Peyer's patch (tissue), 4 donors: ENCODE results near the gene NUDCD3. TPM values are rescaled to one million over a fixed set of nuclear protein-coding genes. Genes with fewer than 3 reads are reported as not detected.

ENCODE experiments used
- DNase-seq, 3 donors: peaks; one replicate each; pipeline ENCODE4 v3.0.0-alpha.2; 2017 to 2019
- H3K27ac ChIP-seq, 4 donors: fragments of 200-600 bp; sonication (generic); one replicate each; pipeline ENCODE4 v1.5.1; 2016 to 2019
- H3K27me3 ChIP-seq, 2 donors: fragments of 200-600 bp; sonication (generic); one replicate each; pipeline ENCODE4 v1.5.1; 2019
- H3K36me3 ChIP-seq, 3 donors: fragments of 200-600 bp; sonication (generic); one replicate each; pipeline ENCODE4 v1.5.1; 2016 to 2019
- H3K4me1 ChIP-seq, 4 donors: fragments of 200-600 bp; sonication (generic); one replicate each; pipeline ENCODE4 v1.5.1; 2016 to 2019
- H3K4me3 ChIP-seq, 4 donors: fragments of 200-600 bp; sonication (generic); 1 replicate in 3 of 4; 2 replicates in 1 of 4; pipeline ENCODE4 v1.5.1; 2016 to 2019; ENCODE audit warnings: mild to moderate bottlenecking in 1 of 4
- H3K9me3 ChIP-seq, 4 donors: fragments of 200-600 bp; sonication (generic); one replicate each; pipeline ENCODE4 v1.5.1; 2016 to 2019; ENCODE audit warnings: mild to moderate bottlenecking in 1 of 4
- CTCF ChIP-seq, 6 experiments: fragments of 450-650 bp in 4 of 6; fragments of 200-600 bp in 2 of 6; sonication (generic) in 1 of 6; IDR thresholded peaks; one replicate each; pipeline ENCODE4 v1.5.1; 2017 to 2019; ENCODE audit warnings: antibody characterized with exemption in 6 of 6, mild to moderate bottlenecking in 3 of 6, moderate library complexity in 1 of 6
- POLR2A ChIP-seq, 2 donors: fragments of 450-650 bp; IDR thresholded peaks; one replicate each; pipeline ENCODE4 v1.5.1; 2017; ENCODE audit warnings: antibody characterized with exemption in 2 of 2, mild to moderate bottlenecking in 2 of 2, moderate library complexity in 2 of 2
- total RNA-seq, 4 donors: library from RNA; depleted of rRNA; stranded (reverse); fragments of >200 nt; gene quantifications; one replicate each; pipeline ENCODE4 v1.1.0, GENCODE V29; 2016

NUDCD3 gene
- total RNA-seq, 4 donors from 2014 or later = 32.9 to 61.9 (median 44.1) TPM

- peaks cover 0 to 76% (median 0%) of the 10 kb centered on the region in 3 donors for H3K36me3 ChIP-seq
Observed at GRCh38 chr7:44391746-44392617, 98.5 kb downstream of the NUDCD3 start.

GRCh38 chr7:44391171-44391570, 99.3 kb downstream of the NUDCD3 start:
- peaks cover 0 to 81% (median 0%) of the 10 kb centered on the region in 3 donors for H3K36me3 ChIP-seq
- no peak for DNase-seq

More at GRCh38 chr7:44391746-44392617, 98.5 kb downstream of the NUDCD3 start:
- TF ChIP-seq POLR2A (IDR thresholded peaks at IDR 0.05) (no peak), CTCF (IDR thresholded peaks at IDR 0.05) (no peak)
- no peaks in the 10 kb centered on the region for H3K9me3 ChIP-seq
- H3K27ac ChIP-seq = no peak overlapping the region
- H3K4me3 ChIP-seq = no peak overlapping the region
- H3K4me1 ChIP-seq = no peaks in the 10 kb centered on the region
- no peak for DNase-seq
- H3K27me3 ChIP-seq = no peaks in the 10 kb centered on the region

GRCh38 chr7:44390701-44391100, 99.8 kb downstream of the NUDCD3 start:
- no peak overlapping the region for H3K27ac ChIP-seq
- no peaks in the 10 kb centered on the region for H3K27me3 ChIP-seq
- DNase-seq = no peak
- H3K9me3 ChIP-seq = no peaks in the 10 kb centered on the region
- no peak for TF ChIP-seq POLR2A (IDR thresholded peaks at IDR 0.05)
- no peaks in the 10 kb centered on the region for H3K4me1 ChIP-seq
- no peak overlapping the region for H3K4me3 ChIP-seq
- H3K36me3 ChIP-seq = peaks cover 0 to 84% (median 0%) of the 10 kb centered on the region in 3 donors

More at GRCh38 chr7:44391171-44391570, 99.3 kb downstream of the NUDCD3 start:
- no peaks in the 10 kb centered on the region for H3K27me3 ChIP-seq
- TF ChIP-seq POLR2A (IDR thresholded peaks at IDR 0.05) (no peak), CTCF (IDR thresholded peaks at IDR 0.05) (no peak)
- H3K27ac ChIP-seq = no peak overlapping the region
- H3K4me1 ChIP-seq = no peaks in the 10 kb centered on the region
- no peak overlapping the region for H3K4me3 ChIP-seq
- H3K9me3 ChIP-seq = no peaks in the 10 kb centered on the region

GRCh38 chr7:44388089-44388970, 102.1 kb downstream of the NUDCD3 start:
- TF ChIP-seq POLR2A (IDR thresholded peaks at IDR 0.05) = no peak
- TF ChIP-seq CTCF (IDR thresholded peaks at IDR 0.05) = no peak
- H3K27ac ChIP-seq = no peak overlapping the region
- no peak for DNase-seq
- H3K4me1 ChIP-seq = no peaks in the 10 kb centered on the region
- H3K4me3 ChIP-seq = no peak overlapping the region
- H3K27me3 ChIP-seq = no peaks in the 10 kb centered on the region
- peaks cover 0 to 86% (median 0%) of the 10 kb centered on the region in 3 donors for H3K36me3 ChIP-seq
- no peaks in the 10 kb centered on the region for H3K9me3 ChIP-seq

GRCh38 chr7:44387389-44387788, 103.1 kb downstream of the NUDCD3 start:
- DNase-seq = no peak
- Histone ChIP-seq H3K27ac (no peak overlapping the region), H3K9me3 (no peaks in the 10 kb centered on the region), H3K27me3 (no peaks in the 10 kb centered on the region), H3K36me3 (peaks cover 0 to 91% (median 0%) of the 10 kb centered on the region in 3 donors), H3K4me1 (no peaks in the 10 kb centered on the region), H3K4me3 (no peak overlapping the region)
- TF ChIP-seq POLR2A (IDR thresholded peaks at IDR 0.05) (no peak), CTCF (IDR thresholded peaks at IDR 0.05) (no peak)
